Limb (tissue), 2 donors: ENCODE results near the gene RPA3.

Experiments used
- DNase-seq, 2 donors: peaks; one replicate each; pipeline ENCODE4 v3.0.0-alpha.2; 2016; ENCODE audit errors: extremely low spot score in 2 of 2

The RPA3 gene

GRCh38 chr7:7718492-7718891, at the start of gene RPA3:
Gene RPA3 (minus strand): TSS chr7:7718607. CDS start chr7:7640418, 78,189 bp downstream.
- no peak for DNase-seq

- DNase-seq: no peak
Observed at GRCh38 chr7:7766671-7767070, 48.3 kb upstream of the RPA3 start.

GRCh38 chr7:7765422-7765821, 47.0 kb upstream of the RPA3 start:
- no peak for DNase-seq

GRCh38 chr7:7764520-7765396, 46.4 kb upstream of the RPA3 start:
- DNase-seq: no peak

- no peak for DNase-seq
Observed at GRCh38 chr7:7761974-7762779, 43.8 kb upstream of the RPA3 start.

GRCh38 chr7:7761340-7761973, 43.0 kb upstream of the RPA3 start:
- DNase-seq: peak in 1 of 2 donors; percentile 65

GRCh38 chr7:7757576-7757975, 39.2 kb upstream of the RPA3 start:
- no peak for DNase-seq

GRCh38 chr7:7756577-7756976, 38.2 kb upstream of the RPA3 start:
- DNase-seq: no peak

GRCh38 chr7:7751243-7752092, 33.1 kb upstream of the RPA3 start:
- no peak for DNase-seq

- no peak for DNase-seq
Observed at GRCh38 chr7:7750571-7751242, 32.3 kb upstream of the RPA3 start.

GRCh38 chr7:7746458-7746857, 28.1 kb upstream of the RPA3 start:
- DNase-seq: no peak

- DNase-seq: no peak
Observed at GRCh38 chr7:7745966-7746365, 27.6 kb upstream of the RPA3 start.

GRCh38 chr7:7745258-7745657, 26.9 kb upstream of the RPA3 start:
- DNase-seq: no peak

GRCh38 chr7:7742223-7742622, 23.8 kb upstream of the RPA3 start:
- DNase-seq: no peak

GRCh38 chr7:7740037-7740355, 21.6 kb upstream of the RPA3 start:
- no peak for DNase-seq

GRCh38 chr7:7739204-7740036, 21.0 kb upstream of the RPA3 start:
- no peak for DNase-seq

- DNase-seq: no peak
Observed at GRCh38 chr7:7738622-7739021, 20.2 kb upstream of the RPA3 start.

- DNase-seq: no peak
Observed at GRCh38 chr7:7738177-7738576, 19.8 kb upstream of the RPA3 start.

- no peak for DNase-seq
Observed at GRCh38 chr7:7737674-7738073, 19.3 kb upstream of the RPA3 start.

- DNase-seq: no peak
Observed at GRCh38 chr7:7736671-7737070, 18.3 kb upstream of the RPA3 start.
